ENCODE results near the gene SEC14L3. TPM values are rescaled to one million over a fixed set of nuclear protein-coding genes. Genes with fewer than 3 reads are reported as not detected.

Gene SEC14L3
- total and polyA plus RNA-seq, 2 of the 4 experiments (the other 2 are of a cell fraction) = not detected

GRCh38 chr22:30423959-30424533, 47.8 kb downstream of the SEC14L3 start (continued):
- no peak for TF ChIP-seq ELK1 (IDR thresholded peaks at IDR 0.05; ENCODE audit: borderline replicate concordance, low read depth, low read length)
- no peak for TF ChIP-seq RFX5 (IDR thresholded peaks at IDR 0.05; ENCODE audit: low read depth, low read length)
- no peak for TF ChIP-seq RAD21 (IDR thresholded peaks at IDR 0.05; ENCODE audit: low read length)
- TF ChIP-seq SMC3 (IDR thresholded peaks at IDR 0.05; ENCODE audit: low read depth, low read length) = no peak
- TF ChIP-seq FOS (IDR thresholded peaks at IDR 0.05; ENCODE audit: low read depth, low read length) = no peak
